ENCODE data around the gene CDH4. TPM values are rescaled to one million over a fixed set of nuclear protein-coding genes. Genes with fewer than 3 reads are reported as not detected.

Gene CDH4
- total RNA-seq, 1 donor from 2014 or later = 8.9 TPM

DNA sequence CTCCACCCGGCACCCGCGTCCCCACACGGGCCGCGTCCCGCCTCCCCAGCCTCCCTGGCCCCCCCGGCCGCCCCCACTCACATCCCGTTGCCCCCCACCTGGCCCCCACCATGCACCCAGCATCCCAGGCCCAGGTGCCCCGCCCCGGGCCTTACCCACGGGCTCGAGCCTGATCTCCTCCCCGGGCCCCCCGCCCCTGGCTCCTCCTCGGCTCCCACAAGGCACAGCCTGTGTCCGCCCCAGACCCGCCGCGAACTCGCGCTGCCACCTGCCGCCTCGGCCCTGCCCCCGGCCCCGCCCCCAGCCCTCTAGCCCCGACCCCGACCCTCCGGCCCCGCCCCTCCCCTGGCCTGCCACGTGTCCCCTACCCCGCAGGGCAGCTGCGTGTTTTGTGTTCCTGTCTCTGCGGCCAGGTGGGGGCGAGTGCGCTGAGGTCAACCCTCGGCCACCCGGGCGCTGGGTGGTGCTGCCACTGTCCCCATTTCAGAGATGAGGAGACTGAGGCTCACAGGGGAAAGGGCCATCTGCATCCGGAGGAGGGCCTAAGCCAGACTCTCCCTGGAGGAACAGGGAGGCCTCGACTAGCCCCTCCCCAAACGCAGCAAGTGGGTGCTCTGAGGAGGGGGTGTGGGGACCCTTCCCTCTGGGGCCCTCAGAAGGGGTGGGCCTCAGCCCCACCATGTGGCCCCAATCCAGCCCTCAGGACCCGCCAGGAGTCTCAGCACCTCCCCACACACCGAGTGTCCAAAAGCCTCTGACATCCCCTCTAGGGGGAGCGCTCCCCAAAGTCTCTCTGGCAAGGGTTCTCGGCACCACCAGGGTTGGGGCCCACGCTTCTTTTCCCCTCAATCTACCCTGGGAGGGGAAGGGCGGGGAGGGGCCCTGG, 713.8 kb downstream of the CDH4 start:
- peaks cover 7% of the 10 kb centered on the region for H3K36me3 Mint-ChIP-seq (ENCODE audit: low read depth)
- DNase-seq (ENCODE audit: low read depth, low spot score) = no peak
- H3K27me3 Mint-ChIP-seq (ENCODE audit: low read depth) = no peaks in the 10 kb centered on the region
- TF ChIP-seq CTCF (conservative IDR thresholded peaks at IDR 0.05) = no peak
- H3K27ac Mint-ChIP-seq (ENCODE audit: unreplicated experiment) = no peak overlapping the region
- peaks cover 5% of the 10 kb centered on the region for H3K4me1 Mint-ChIP-seq
- H3K4me3 Mint-ChIP-seq = no peak overlapping the region
- H3K9me3 Mint-ChIP-seq = no peaks in the 10 kb centered on the region

GRCh38 chr20:61966492-61967244, 714.6 kb downstream of the CDH4 start:
- H3K27ac Mint-ChIP-seq (ENCODE audit: unreplicated experiment) = no peak overlapping the region
- DNase-seq (ENCODE audit: low read depth, low spot score) = no peak
- H3K27me3 Mint-ChIP-seq (ENCODE audit: low read depth) = no peaks in the 10 kb centered on the region
- no peaks in the 10 kb centered on the region for H3K9me3 Mint-ChIP-seq
- H3K36me3 Mint-ChIP-seq (ENCODE audit: low read depth) = peaks cover 3% of the 10 kb centered on the region
- no peak overlapping the region for H3K4me3 Mint-ChIP-seq
- H3K4me1 Mint-ChIP-seq = peaks cover 5% of the 10 kb centered on the region
- TF ChIP-seq CTCF (conservative IDR thresholded peaks at IDR 0.05) = no peak

GRCh38 chr20:61967300-61967699, 715.2 kb downstream of the CDH4 start:
- Mint-ChIP-seq H3K36me3 (ENCODE audit: low read depth) (peaks cover 7% of the 10 kb centered on the region), H3K4me1 (peaks cover 5% of the 10 kb centered on the region), H3K9me3 (no peaks in the 10 kb centered on the region), H3K27ac (ENCODE audit: unreplicated experiment) (no peak overlapping the region), H3K27me3 (ENCODE audit: low read depth) (no peaks in the 10 kb centered on the region), H3K4me3 (no peak overlapping the region)
- no peak for TF ChIP-seq CTCF (conservative IDR thresholded peaks at IDR 0.05)
- no peak for DNase-seq (ENCODE audit: low read depth, low spot score)

GRCh38 chr20:61968036-61968810, 716.2 kb downstream of the CDH4 start:
- H3K4me3 Mint-ChIP-seq = no peak overlapping the region
- no peak overlapping the region for H3K27ac Mint-ChIP-seq (ENCODE audit: unreplicated experiment)
- no peak for TF ChIP-seq CTCF (conservative IDR thresholded peaks at IDR 0.05)
- H3K9me3 Mint-ChIP-seq = no peaks in the 10 kb centered on the region
- no peaks in the 10 kb centered on the region for H3K27me3 Mint-ChIP-seq (ENCODE audit: low read depth)
- DNase-seq (ENCODE audit: low read depth, low spot score) = no peak
- peaks cover 5% of the 10 kb centered on the region for H3K4me1 Mint-ChIP-seq
- peaks cover 16% of the 10 kb centered on the region for H3K36me3 Mint-ChIP-seq (ENCODE audit: low read depth)

DNA sequence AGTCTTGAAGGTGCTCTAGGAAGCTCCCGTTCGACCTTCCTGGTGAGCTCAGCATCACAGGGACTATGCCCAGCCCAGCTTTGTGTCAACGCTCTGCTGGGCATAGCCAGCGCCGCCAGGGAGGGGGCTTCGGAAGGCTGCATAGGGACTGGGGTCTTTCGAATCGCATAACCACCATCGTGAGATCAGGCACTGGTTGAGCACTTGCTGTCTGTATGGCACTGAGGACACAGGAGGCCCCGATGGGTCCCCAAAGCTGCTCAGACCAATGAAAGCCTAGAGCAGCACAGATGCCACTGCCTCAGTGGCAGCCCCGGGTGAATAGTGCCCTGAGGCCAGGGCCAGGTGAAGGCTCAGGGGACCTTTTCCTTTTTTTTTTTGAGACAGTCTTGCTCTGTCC, 716.9 kb downstream of the CDH4 start:
- H3K27me3 Mint-ChIP-seq (ENCODE audit: low read depth) = no peaks in the 10 kb centered on the region
- no peak overlapping the region for H3K27ac Mint-ChIP-seq (ENCODE audit: unreplicated experiment)
- H3K36me3 Mint-ChIP-seq (ENCODE audit: low read depth) = peaks cover 17% of the 10 kb centered on the region
- no peak overlapping the region for H3K4me3 Mint-ChIP-seq
- no peak for DNase-seq (ENCODE audit: low read depth, low spot score)
- no peaks in the 10 kb centered on the region for H3K9me3 Mint-ChIP-seq
- peaks cover 5% of the 10 kb centered on the region for H3K4me1 Mint-ChIP-seq
- no peak for TF ChIP-seq CTCF (conservative IDR thresholded peaks at IDR 0.05)

Data from neural crest cell (in vitro differentiated cells).